ENCODE measurements around the gene CASKIN2. TPM values are rescaled to one million over a fixed set of nuclear protein-coding genes. Genes with fewer than 3 reads are reported as not detected.

The CASKIN2 gene
- total RNA-seq, 1 experiment from 2014 or later, result 41.8 TPM

GRCh38 chr17:75542229-75542628, 26.9 kb upstream of the CASKIN2 start:
- Histone ChIP-seq H3K9me3 (no peaks in the 10 kb centered on the region), H3K36me3 (ENCODE audit: control insufficient read depth, insufficient read depth, low read length) (peaks cover 1% of the 10 kb centered on the region), H3K27me3 (replicated peaks; ENCODE audit: control insufficient read depth, insufficient read depth, low read length) (no peaks in the 10 kb centered on the region), H3K4me3 (ENCODE audit: low read depth, low read length) (no peak overlapping the region), H3K4me1 (peaks cover 19% of the 10 kb centered on the region)
- BruUV-seq (replicated peaks), result no TSS peak
- H3K9me3 Mint-ChIP-seq (ENCODE audit: unreplicated experiment), result no peaks in the 10 kb centered on the region
- intact Hi-C loops (cut with micrococcal nuclease; ENCODE audit: unreplicated experiment), result no loop called here
- H3K27me3 Mint-ChIP-seq (ENCODE audit: insufficient read depth, unreplicated experiment), result no peaks in the 10 kb centered on the region
- ChIA-PET CTCF (no interaction called here), POLR2A (interaction anchor here (0.6 kb wide), 1 partner anchor 17 kb away, joined by 8 read pairs; no protein-coding TSS in a partner anchor)
- H3K4me1 Mint-ChIP-seq (ENCODE audit: low read depth, unreplicated experiment), result peaks cover 31% of the 10 kb centered on the region
- no peak for DNase-seq
- H3K4me3 Mint-ChIP-seq (ENCODE audit: unreplicated experiment), result no peak overlapping the region
- H3K27ac Mint-ChIP-seq (ENCODE audit: unreplicated experiment), result peak overlapping the region; percentile 27
- peaks cover 72% of the 10 kb centered on the region for H3K36me3 Mint-ChIP-seq (ENCODE audit: insufficient read depth, unreplicated experiment)
- TF ChIP-seq CTCF (IDR thresholded peaks at IDR 0.05; ENCODE audit: insufficient read depth in 1 of 2, low read depth in 1 of 2, low read length in 1 of 2, severe bottlenecking in 1 of 2, unreplicated experiment in 1 of 2), result no peak

- ChIA-PET POLR2A (no interaction called here), CTCF (no interaction called here)
- peaks cover 1% of the 10 kb centered on the region for H3K36me3 ChIP-seq (ENCODE audit: control insufficient read depth, insufficient read depth, low read length)
- no peak for TF ChIP-seq CTCF (IDR thresholded peaks at IDR 0.05; ENCODE audit: insufficient read depth in 1 of 2, low read depth in 1 of 2, low read length in 1 of 2, severe bottlenecking in 1 of 2, unreplicated experiment in 1 of 2)
- BruUV-seq (replicated peaks), result no TSS peak
- H3K9me3 ChIP-seq, result no peaks in the 10 kb centered on the region
- H3K4me3 Mint-ChIP-seq (ENCODE audit: unreplicated experiment), result no peak overlapping the region
- no peaks in the 10 kb centered on the region for H3K9me3 Mint-ChIP-seq (ENCODE audit: unreplicated experiment)
- H3K4me1 ChIP-seq, result peaks cover 31% of the 10 kb centered on the region
- H3K27me3 ChIP-seq (replicated peaks; ENCODE audit: control insufficient read depth, insufficient read depth, low read length), result no peaks in the 10 kb centered on the region
- peaks cover 37% of the 10 kb centered on the region for H3K4me1 Mint-ChIP-seq (ENCODE audit: low read depth, unreplicated experiment)
- no peak for DNase-seq
- peak overlapping the region; percentile 49 for H3K27ac Mint-ChIP-seq (ENCODE audit: unreplicated experiment)
- intact Hi-C loops (cut with micrococcal nuclease; ENCODE audit: unreplicated experiment), result no loop called here
- H3K27me3 Mint-ChIP-seq (ENCODE audit: insufficient read depth, unreplicated experiment), result no peaks in the 10 kb centered on the region
- peaks cover 63% of the 10 kb centered on the region for H3K36me3 Mint-ChIP-seq (ENCODE audit: insufficient read depth, unreplicated experiment)
- H3K4me3 ChIP-seq (ENCODE audit: low read depth, low read length), result no peak overlapping the region
These were observed 25.7 kb upstream of the CASKIN2 start for GRCh38 chr17:75540923-75541503.

- POLR2A ChIA-PET, result no interaction called here
- H3K27me3 Mint-ChIP-seq (ENCODE audit: insufficient read depth, unreplicated experiment), result no peaks in the 10 kb centered on the region
These were observed 24.8 kb upstream of the CASKIN2 start for GRCh38 chr17:75539967-75540729.

More at GRCh38 chr17:75539967-75540729, 24.8 kb upstream of the CASKIN2 start:
- no peaks in the 10 kb centered on the region for H3K27me3 ChIP-seq (replicated peaks; ENCODE audit: control insufficient read depth, insufficient read depth, low read length)
- Mint-ChIP-seq H3K36me3 (ENCODE audit: insufficient read depth, unreplicated experiment) (peaks cover 56% of the 10 kb centered on the region), H3K9me3 (ENCODE audit: unreplicated experiment) (no peaks in the 10 kb centered on the region), H3K27ac (ENCODE audit: unreplicated experiment) (no peak overlapping the region), H3K4me3 (ENCODE audit: unreplicated experiment) (no peak overlapping the region), H3K4me1 (ENCODE audit: low read depth, unreplicated experiment) (peaks cover 46% of the 10 kb centered on the region)
- no peak for DNase-seq
- H3K4me1 ChIP-seq, result peaks cover 40% of the 10 kb centered on the region
- no peak for TF ChIP-seq CTCF (IDR thresholded peaks at IDR 0.05; ENCODE audit: insufficient read depth in 1 of 2, low read depth in 1 of 2, low read length in 1 of 2, severe bottlenecking in 1 of 2, unreplicated experiment in 1 of 2)
- BruUV-seq (replicated peaks), result no TSS peak
- intact Hi-C loops (cut with micrococcal nuclease; ENCODE audit: unreplicated experiment), result no loop called here
- CTCF ChIA-PET, result interaction anchor here (0.7 kb wide), 1 partner anchor 29 kb away, joined by 4 read pairs; no protein-coding TSS in a partner anchor
- peaks cover 1% of the 10 kb centered on the region for H3K36me3 ChIP-seq (ENCODE audit: control insufficient read depth, insufficient read depth, low read length)
- no peaks in the 10 kb centered on the region for H3K9me3 ChIP-seq
- no peak overlapping the region for H3K4me3 ChIP-seq (ENCODE audit: low read depth, low read length)

Measured in Caco-2 (cell line).